Uterus (tissue), 2 donors: ENCODE measurements around the gene NUCKS1.

Experiments used
- POLR2A ChIP-seq, 2 donors: fragments of 450-650 bp; IDR thresholded peaks; one replicate each; pipeline ENCODE4 v1.6.1; 2016; ENCODE audit warnings: antibody characterized with exemption in 2 of 2, mild to moderate bottlenecking in 1 of 2, moderate library complexity in 1 of 2
- TF ChIP-seq, protein P1 (sequence below), 4 experiments: fragments of 200-600 bp in 2 of 4; fragments of 450-650 bp in 2 of 4; sonication (generic) in 2 of 4; IDR thresholded peaks; one replicate each; pipeline ENCODE4 v1.5.1; 2016 to 2019; ENCODE audit warnings: antibody characterized with exemption in 4 of 4, mild to moderate bottlenecking in 2 of 4, moderate library complexity in 1 of 4

DNA sequence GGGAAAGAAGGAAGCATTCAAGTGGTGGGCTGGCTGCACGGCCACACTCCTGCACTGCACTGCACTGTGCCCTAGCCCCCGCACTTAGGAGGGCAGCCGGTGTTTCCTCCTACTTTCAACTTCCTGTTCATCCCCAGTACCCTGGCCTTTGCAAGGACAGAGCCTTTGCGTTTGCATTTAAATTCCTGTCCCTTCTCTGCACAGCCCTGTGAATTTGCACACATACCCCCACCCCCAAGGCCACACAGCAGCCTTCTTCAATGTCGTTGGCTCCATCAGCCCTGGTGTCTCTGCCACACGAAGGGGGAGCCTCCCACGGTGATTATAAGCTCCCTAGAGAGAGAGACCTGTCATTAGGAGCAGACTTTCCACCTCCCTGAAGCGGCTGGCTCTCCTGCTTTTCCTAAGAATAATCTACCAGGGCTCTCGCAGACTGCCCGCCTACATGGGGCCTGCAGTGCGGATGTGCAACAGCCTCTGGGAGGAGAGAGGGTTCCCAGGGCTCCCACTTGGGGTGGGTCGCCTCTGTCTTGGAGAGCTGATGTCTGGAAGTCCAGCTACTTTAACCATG, 56.5 kb downstream of the NUCKS1 start:
- TF ChIP-seq, protein P1, sequence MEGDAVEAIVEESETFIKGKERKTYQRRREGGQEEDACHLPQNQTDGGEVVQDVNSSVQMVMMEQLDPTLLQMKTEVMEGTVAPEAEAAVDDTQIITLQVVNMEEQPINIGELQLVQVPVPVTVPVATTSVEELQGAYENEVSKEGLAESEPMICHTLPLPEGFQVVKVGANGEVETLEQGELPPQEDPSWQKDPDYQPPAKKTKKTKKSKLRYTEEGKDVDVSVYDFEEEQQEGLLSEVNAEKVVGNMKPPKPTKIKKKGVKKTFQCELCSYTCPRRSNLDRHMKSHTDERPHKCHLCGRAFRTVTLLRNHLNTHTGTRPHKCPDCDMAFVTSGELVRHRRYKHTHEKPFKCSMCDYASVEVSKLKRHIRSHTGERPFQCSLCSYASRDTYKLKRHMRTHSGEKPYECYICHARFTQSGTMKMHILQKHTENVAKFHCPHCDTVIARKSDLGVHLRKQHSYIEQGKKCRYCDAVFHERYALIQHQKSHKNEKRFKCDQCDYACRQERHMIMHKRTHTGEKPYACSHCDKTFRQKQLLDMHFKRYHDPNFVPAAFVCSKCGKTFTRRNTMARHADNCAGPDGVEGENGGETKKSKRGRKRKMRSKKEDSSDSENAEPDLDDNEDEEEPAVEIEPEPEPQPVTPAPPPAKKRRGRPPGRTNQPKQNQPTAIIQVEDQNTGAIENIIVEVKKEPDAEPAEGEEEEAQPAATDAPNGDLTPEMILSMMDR (IDR thresholded peaks at IDR 0.05): no peak
- no peak for TF ChIP-seq POLR2A (IDR thresholded peaks at IDR 0.05)
